HCT116 (cell line): ENCODE measurements around the gene EPHB2. TPM values are rescaled to one million over a fixed set of nuclear protein-coding genes. Genes with fewer than 3 reads are reported as not detected.

ENCODE experiments used
- ATAC-seq: fragments of 200-7000 bp; cut with Tn5 transposase; 2 replicates; pipeline ENCODE4 v1.9.1; 2020; ENCODE audit warnings: mild to moderate bottlenecking, moderate library complexity
- BruUV-seq: library from RNA; stranded (reverse); fragments of 400-500 nt; replicated peaks from 2 replicates; lab custom pipeline; 2021; lab: Mats Ljungman, UMichigan
- CTCF ChIA-PET: fragments of 300-600 bp; sonication (Branson Sonifier 250); formaldehyde crosslinking; loops from one replicate; lab custom pipeline; 2021; ENCODE audit warnings: antibody characterized with exemption; lab: Charles Lee
- POLR2A ChIA-PET: fragments of 300-600, 350-600 bp; sonication (Branson Sonifier 250); formaldehyde crosslinking; loops from one replicate; lab custom pipeline; 2021; ENCODE audit warnings: antibody characterized with exemption; lab: Charles Lee
- RAD21 ChIA-PET, 2 experiments: fragments of 300-600 bp; sonication (Branson Sonifier 250); formaldehyde crosslinking; loops; one replicate each; lab custom pipeline; 2023; ENCODE audit warnings: low total read pairs in 2 of 2; ENCODE audit not compliant: uncharacterized antibody in 2 of 2, unreplicated experiment in 2 of 2, low non-redundant PET in 1 of 2; lab: Charles Lee
- DNase-seq: peaks from one replicate; pipeline ENCODE4 v3.0.0-alpha.2; 2010; ENCODE audit warnings: low read depth, low spot score
- H2AFZ ChIP-seq: fragments of 200-600 bp; shearing (Covaris generic), sonication (generic); 2 replicates; pipeline ENCODE4 v1.6.1; 2017; ENCODE audit warnings: low read depth, mixed run types, mixed read lengths, antibody characterized with exemption, low read length; ENCODE audit not compliant: poor library complexity, severe bottlenecking
- H3K27ac ChIP-seq: 2 replicates; pipeline ENCODE4 v1.5.1; 2012; ENCODE audit warnings: low read depth, low read length
- H3K27me3 ChIP-seq: fragments of 200-600 bp; sonication (generic); 2 replicates; pipeline ENCODE4 v1.6.1; 2016; ENCODE audit warnings: mixed run types, low read length, mixed read lengths; ENCODE audit not compliant: insufficient read depth
- H3K36me3 ChIP-seq, 2 experiments: fragments of 200-500 bp in 1 of 2; fragments of 200-600 bp in 1 of 2; sonication (Bioruptor generic) in 1 of 2; sonication (generic) in 1 of 2; 2 replicates each; pipeline versions ENCODE4 v1.5.1 to v1.6.1; 2014 to 2016; ENCODE audit warnings: low read length in 2 of 2, inconsistent platforms in 1 of 2, mixed read lengths in 1 of 2, mixed run types in 1 of 2; ENCODE audit not compliant: insufficient read depth in 2 of 2, control insufficient read depth in 1 of 2
- H3K4me1 ChIP-seq, 2 experiments: fragments of 200-600 bp in 1 of 2; sonication (generic) in 1 of 2; 2 replicates each; pipeline versions ENCODE4 v1.5.1 to v1.6.1; 2012 to 2017; ENCODE audit warnings: low read length in 2 of 2, inconsistent platforms in 1 of 2, mild to moderate bottlenecking in 1 of 2, mixed read lengths in 1 of 2, mixed run types in 1 of 2, moderate library complexity in 1 of 2; ENCODE audit not compliant: insufficient read depth in 2 of 2, control insufficient read depth in 1 of 2
- H3K4me2 ChIP-seq: fragments of 200-600 bp; sonication (generic); 2 replicates; pipeline ENCODE4 v1.6.1; 2017; ENCODE audit warnings: mixed run types, low read length, mixed read lengths
- H3K4me3 ChIP-seq, 2 experiments: fragments of 200-600 bp in 1 of 2; sonication (generic) in 1 of 2; replicated peaks in 1 of 2; 2 replicates each; pipeline ENCODE4 v1.5.1; 2011 to 2016; ENCODE audit warnings: low read length in 2 of 2, control low read depth in 1 of 2, low read depth in 1 of 2, mild to moderate bottlenecking in 1 of 2, mixed read lengths in 1 of 2, mixed run types in 1 of 2
- H3K79me2 ChIP-seq: fragments of 200-600 bp; sonication (generic); 2 replicates; pipeline ENCODE4 v1.6.1; 2017; ENCODE audit warnings: mild to moderate bottlenecking, mixed run types, low read length, moderate library complexity, mixed read lengths; ENCODE audit not compliant: insufficient read depth
- H3K9ac ChIP-seq: fragments of 200-600 bp; sonication (generic); 2 replicates; pipeline ENCODE4 v1.6.1; 2016; ENCODE audit warnings: low read length, mixed read lengths
- H3K9me2 ChIP-seq: fragments of 200-600 bp; sonication (generic), shearing (Covaris generic); 2 replicates; pipeline ENCODE4 v1.6.1; 2017; ENCODE audit warnings: mixed run types, mild to moderate bottlenecking, moderate library complexity; ENCODE audit not compliant: insufficient read depth
- H3K9me3 ChIP-seq, 2 experiments: fragments of 200-500 bp in 1 of 2; fragments of 200-600 bp in 1 of 2; sonication (Bioruptor generic) in 1 of 2; sonication (generic) in 1 of 2; 2 replicates each; pipeline ENCODE4 v1.6.1; 2014 to 2017; ENCODE audit warnings: low read length in 2 of 2, mixed read lengths in 2 of 2, inconsistent platforms in 1 of 2, low read depth in 1 of 2, mild to moderate bottlenecking in 1 of 2, mixed run types in 1 of 2, moderate library complexity in 1 of 2; ENCODE audit not compliant: control insufficient read depth in 1 of 2, insufficient read depth in 1 of 2
- H4K20me1 ChIP-seq: fragments of 200-600 bp; sonication (generic), shearing (Covaris generic); 2 replicates; pipeline ENCODE4 v1.6.1; 2017; ENCODE audit warnings: mixed run types, mild to moderate bottlenecking, moderate library complexity; ENCODE audit not compliant: insufficient read depth
- CBX3 ChIP-seq: IDR thresholded peaks from 2 replicates; pipeline ENCODE4 v1.6.1; 2012; ENCODE audit warnings: low read depth
- CEBPB ChIP-seq: IDR thresholded peaks from 2 replicates; pipeline ENCODE4 v1.6.1; 2012; ENCODE audit warnings: low read depth
- ELF1 ChIP-seq: IDR thresholded peaks from 2 replicates; pipeline ENCODE4 v1.6.1; 2012; ENCODE audit warnings: low read depth, borderline replicate concordance
- FOSL1 ChIP-seq: IDR thresholded peaks from 2 replicates; pipeline ENCODE4 v1.6.1; 2012; ENCODE audit warnings: low read depth
- JUND ChIP-seq: IDR thresholded peaks from 2 replicates; pipeline ENCODE4 v1.6.1; 2012
- POLR2A ChIP-seq: IDR thresholded peaks from 2 replicates; pipeline ENCODE4 v1.7.0; 2011; ENCODE audit warnings: borderline replicate concordance; ENCODE audit not compliant: insufficient read depth, insufficient read length; ENCODE audit errors: extremely low read depth
- SIN3A ChIP-seq: IDR thresholded peaks from 2 replicates; pipeline ENCODE4 v1.6.1; 2012; ENCODE audit warnings: low read depth
- TCF7L2 ChIP-seq: IDR thresholded peaks from 2 replicates; pipeline ENCODE4 v1.7.0; 2011; ENCODE audit warnings: borderline replicate concordance, inconsistent platforms; ENCODE audit not compliant: insufficient read depth, insufficient read length; ENCODE audit errors: extremely low read depth
- YY1 ChIP-seq: IDR thresholded peaks from 2 replicates; pipeline ENCODE4 v1.6.1; 2011; ENCODE audit warnings: low read length, low read depth, moderate library complexity, mild to moderate bottlenecking; ENCODE audit not compliant: insufficient replicate concordance; ENCODE audit errors: extremely low read depth
- ZNF274 ChIP-seq: fragments of 200-500 bp; sonication (Bioruptor generic); IDR thresholded peaks from 2 replicates; pipeline ENCODE4 v1.6.1; 2014; ENCODE audit warnings: mild to moderate bottlenecking, low read depth, low read length, inconsistent platforms
- intact Hi-C: fragments of 100-400 bp; cut with micrococcal nuclease; formaldehyde crosslinking; loops from 2 replicates; pipeline ENCODE4 v1.10.0; 2022
- total RNA-seq: library from RNA; stranded (reverse); gene quantifications from one replicate; pipeline ENCODE4 v1.2.1, GENCODE V29; 2021; ENCODE audit not compliant: unreplicated experiment
- TF ChIP-seq, protein P1 (sequence below): IDR thresholded peaks from 2 replicates; pipeline ENCODE4 v1.6.1; 2012

Gene EPHB2
- total RNA-seq, 1 experiment from 2014 or later: 19.5 TPM

GRCh38 chr1:22877112-22877915 lies 166.7 kb downstream of the EPHB2 start:
- no peak overlapping the region for H3K4me2 ChIP-seq
- H3K36me3 ChIP-seq: no peaks in the 10 kb centered on the region
- POLR2A ChIA-PET: no interaction called here
- H3K4me1 ChIP-seq: 0 out of 4 replicates have a peak, but pooled peaks cover 0 to 7% of the 10 kb centered on the region in 2 experiments
- no TSS peak for BruUV-seq
- no peaks in the 10 kb centered on the region for H3K27me3 ChIP-seq
- no peak for DNase-seq
- no peak overlapping the region for H3K4me3 ChIP-seq
- H3K9me3 ChIP-seq: no peaks in the 10 kb centered on the region
- H3K27ac ChIP-seq: no peak overlapping the region
- CTCF ChIA-PET: no interaction called here
- no peak for ATAC-seq
- no peaks in the 10 kb centered on the region for H3K9me2 ChIP-seq
- intact Hi-C loops: no loop called here
- TF ChIP-seq YY1 (no peak), FOSL1 (no peak), ZNF274 (no peak), CBX3 (no peak), POLR2A (no peak), TCF7L2 (no peak), SIN3A (no peak), CEBPB (no peak), JUND (no peak), ELF1 (no peak)
- TF ChIP-seq, protein P1, sequence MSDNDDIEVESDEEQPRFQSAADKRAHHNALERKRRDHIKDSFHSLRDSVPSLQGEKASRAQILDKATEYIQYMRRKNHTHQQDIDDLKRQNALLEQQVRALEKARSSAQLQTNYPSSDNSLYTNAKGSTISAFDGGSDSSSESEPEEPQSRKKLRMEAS: no peak
- H2AFZ ChIP-seq: no peak overlapping the region
- no peaks in the 10 kb centered on the region for H3K79me2 ChIP-seq
- no peaks in the 10 kb centered on the region for H4K20me1 ChIP-seq
- no peak overlapping the region for H3K9ac ChIP-seq
- RAD21 ChIA-PET: no interaction called here

DNA sequence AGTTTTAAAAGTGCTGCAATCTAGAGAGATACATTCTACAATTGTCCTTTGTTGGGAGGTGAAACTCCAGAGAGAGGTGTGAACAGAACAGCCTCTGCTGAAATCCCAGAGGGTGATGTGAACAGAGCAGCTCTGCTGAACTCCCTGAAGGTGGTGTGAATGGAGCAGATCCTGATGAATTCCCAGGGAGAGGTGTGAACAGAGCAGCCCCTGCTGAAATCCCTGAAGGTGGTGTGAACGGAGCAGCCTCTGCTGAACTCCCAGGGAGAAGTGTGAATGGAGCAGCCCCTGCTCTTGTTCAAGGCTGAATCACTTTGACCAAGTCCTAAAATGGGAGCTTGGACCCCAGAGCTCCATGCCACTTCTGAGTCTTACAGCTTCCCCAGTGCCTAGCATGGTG lies 167.3 kb downstream of the EPHB2 start:
- BruUV-seq: no TSS peak
- no peak for DNase-seq
- no peaks in the 10 kb centered on the region for H3K79me2 ChIP-seq
- 0 out of 4 replicates have a peak, but pooled peaks cover 0 to 7% of the 10 kb centered on the region in 2 experiments for H3K4me1 ChIP-seq
- RAD21 ChIA-PET: no interaction called here
- no peaks in the 10 kb centered on the region for H4K20me1 ChIP-seq
- POLR2A ChIA-PET: no interaction called here
- no peak overlapping the region for H3K27ac ChIP-seq
- CTCF ChIA-PET: no interaction called here
- H3K4me2 ChIP-seq: no peak overlapping the region
- H3K27me3 ChIP-seq: no peaks in the 10 kb centered on the region
- no peak overlapping the region for H3K4me3 ChIP-seq
- intact Hi-C loops: no loop called here
- no peaks in the 10 kb centered on the region for H3K9me3 ChIP-seq
- no peaks in the 10 kb centered on the region for H3K36me3 ChIP-seq
- no peak overlapping the region for H2AFZ ChIP-seq
- no peaks in the 10 kb centered on the region for H3K9me2 ChIP-seq
- no peak overlapping the region for H3K9ac ChIP-seq
- TF ChIP-seq FOSL1: no peak
- no peak for ATAC-seq
